AG09309 (cell line): ENCODE data around the gene ZNF253.
"Not testable (repeated sequence)": the region's sequence is repeated elsewhere in the genome, so short reads cannot be mapped to it uniquely, and the experiment has no call there.

Source experiments
- DNase-seq: peaks from one replicate; pipeline ENCODE4 v3.0.0-alpha.2; 2010; ENCODE audit warnings: low read depth
- H3K4me3 ChIP-seq: 2 replicates; pipeline ENCODE4 v1.5.1; 2011; ENCODE audit warnings: mild to moderate bottlenecking, low read depth, low read length, moderate library complexity; ENCODE audit not compliant: control insufficient read depth
- CTCF ChIP-seq: IDR thresholded peaks from 2 replicates; pipeline ENCODE4 v1.5.1; 2011; ENCODE audit warnings: mild to moderate bottlenecking, low read depth, low read length, inconsistent platforms; ENCODE audit not compliant: insufficient read depth, control insufficient read depth; ENCODE audit errors: missing control alignments

The ZNF253 gene

GRCh38 chr19:19826875-19827274, 38.8 kb upstream of the ZNF253 start:
- no peak overlapping the region for H3K4me3 ChIP-seq
- no peak for DNase-seq
- TF ChIP-seq CTCF = no peak

GRCh38 chr19:19835560-19836038, 30.1 kb upstream of the ZNF253 start:
- H3K4me3 ChIP-seq = no peak overlapping the region
- no peak for TF ChIP-seq CTCF
- DNase-seq = no peak

DNA sequence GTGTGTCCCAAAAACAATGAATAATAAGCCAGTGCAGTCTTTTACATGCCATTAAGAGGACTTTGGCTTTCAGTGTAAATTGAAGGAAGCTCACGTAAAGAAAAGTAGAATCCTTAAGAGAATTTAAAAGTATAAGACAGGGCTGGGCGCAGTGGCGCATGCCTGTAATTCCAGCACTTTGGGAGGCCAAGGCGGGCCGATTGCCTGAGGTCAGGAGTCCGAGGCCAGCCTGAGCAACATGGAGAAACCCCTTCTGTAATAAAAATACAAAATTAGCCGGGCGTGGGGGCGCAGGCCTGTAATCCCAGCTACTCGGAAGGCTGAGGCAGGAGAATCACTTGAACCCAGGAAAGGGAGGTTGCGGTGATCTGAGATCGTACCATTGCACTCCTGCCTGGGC, 17.9 kb upstream of the ZNF253 start:
- H3K4me3 ChIP-seq = no peak overlapping the region
- no peak for DNase-seq
- no peak for TF ChIP-seq CTCF

- TF ChIP-seq CTCF = no peak
- H3K4me3 ChIP-seq = no peak overlapping the region
- no peak for DNase-seq
Measured at GRCh38 chr19:19849056-19849455, 16.6 kb upstream of the ZNF253 start.

- not testable (repeated sequence) for DNase-seq, H3K4me3 ChIP-seq
Measured at GRCh38 chr19:19851740-19852139, 13.9 kb upstream of the ZNF253 start.

GRCh38 chr19:19858751-19859150, 6.9 kb upstream of the ZNF253 start:
- no peak for DNase-seq
- H3K4me3 ChIP-seq = no peak overlapping the region
- no peak for TF ChIP-seq CTCF

- no peak for TF ChIP-seq CTCF
- H3K4me3 ChIP-seq = no peak overlapping the region
- no peak for DNase-seq
Measured at GRCh38 chr19:19860756-19861390, 4.8 kb upstream of the ZNF253 start.
